Naive B cell (primary cell): Measurements from ENCODE around the gene CFD. TPM values are rescaled to one million over a fixed set of nuclear protein-coding genes. Genes with fewer than 3 reads are reported as not detected.
"Not testable (repeated sequence)": the region's sequence is repeated elsewhere in the genome, so short reads cannot be mapped to it uniquely, and the experiment has no call there.

Experiments
- ATAC-seq, 2 donors: fragments of 150-1000 bp; cut with Tn5 transposase; 2 replicates each; pipeline ENCODE4 v1.10.0; 2021; ENCODE audit warnings: low read depth in 2 of 2, mild to moderate bottlenecking in 2 of 2, moderate library complexity in 2 of 2
- DNase-seq: peaks from one replicate; pipeline ENCODE4 v3.0.0; 2022
- H3K27ac Mint-ChIP-seq, 6 donors: one replicate each; pipeline ENCODE4 v1.8.0; 2020 to 2022; ENCODE audit warnings: mild to moderate bottlenecking in 6 of 6, mixed read lengths in 6 of 6, moderate library complexity in 5 of 6, inconsistent platforms in 2 of 6
- H3K27me3 Mint-ChIP-seq, 3 donors: one replicate each; pipeline ENCODE4 v1.8.0; 2021 to 2022; ENCODE audit warnings: mixed read lengths in 3 of 3, mild to moderate bottlenecking in 1 of 3
- H3K36me3 Mint-ChIP-seq, 2 donors: one replicate each; pipeline ENCODE4 v1.8.0; 2020 to 2022; ENCODE audit warnings: mixed read lengths in 2 of 2, inconsistent platforms in 1 of 2, mild to moderate bottlenecking in 1 of 2
- H3K4me1 Mint-ChIP-seq, 3 donors: one replicate each; pipeline ENCODE4 v1.8.0; 2020 to 2022; ENCODE audit warnings: mixed read lengths in 3 of 3, inconsistent platforms in 1 of 3, mild to moderate bottlenecking in 1 of 3, moderate library complexity in 1 of 3
- H3K4me3 Mint-ChIP-seq, 8 donors: one replicate each; pipeline ENCODE4 v1.8.0; 2020 to 2022; ENCODE audit warnings: mild to moderate bottlenecking in 8 of 8, mixed read lengths in 8 of 8, moderate library complexity in 8 of 8, inconsistent platforms in 2 of 8
- H3K9me3 Mint-ChIP-seq, 7 donors: one replicate each; pipeline ENCODE4 v1.8.0; 2020 to 2022; ENCODE audit warnings: mixed read lengths in 7 of 7, mild to moderate bottlenecking in 5 of 7, inconsistent platforms in 2 of 7, moderate library complexity in 1 of 7
- polyA plus RNA-seq, 6 donors: library from polyadenylated mRNA; unstranded; fragments of 300-500 nt; fragmentation: Illumina TruSeq; gene quantifications; one replicate each; pipeline ENCODE4 v1.2.3, GENCODE V29; 2021; ENCODE audit warnings: low read depth in 6 of 6

The CFD gene
- polyA plus RNA-seq, 6 donors from 2014 or later = 1.2 to 3.2 (median 1.8) TPM; not detected in 1

DNA sequence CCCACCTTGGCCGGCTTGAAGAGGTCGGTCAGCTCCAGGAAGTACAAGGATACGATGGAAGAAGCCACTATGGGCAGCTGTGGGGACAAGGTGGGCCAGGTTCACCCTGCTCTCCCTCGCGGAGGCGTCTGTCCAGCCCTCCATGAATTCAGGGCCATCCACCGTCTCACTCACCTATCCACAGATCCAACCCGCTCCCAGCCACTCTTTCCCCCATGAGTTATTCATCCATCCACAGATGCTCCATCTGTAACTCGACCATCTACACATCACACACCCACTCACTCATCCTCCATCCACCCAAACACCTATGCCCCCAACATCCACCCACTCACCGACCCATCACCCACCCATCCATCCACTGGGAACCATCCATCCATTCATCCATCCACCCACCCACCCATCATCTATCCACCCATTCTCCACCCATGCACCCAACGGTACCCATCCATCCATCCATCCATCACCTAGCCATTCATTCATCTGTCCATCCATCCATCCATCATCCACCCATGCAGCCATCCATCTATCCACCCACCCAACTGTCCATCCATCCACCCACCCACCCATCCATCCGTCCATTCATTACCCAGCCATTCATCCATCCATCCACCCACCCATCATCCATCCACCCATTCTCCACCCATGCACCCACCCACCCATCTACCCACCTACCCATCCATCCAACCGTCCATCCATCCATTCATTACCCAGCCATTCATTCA is 43.5 kb upstream of the CFD start:
- Mint-ChIP-seq H3K9me3 (peaks cover 0 to 13% (median 0%) of the 10 kb centered on the region in 7 donors), H3K27ac (peak overlapping the region in 2 of 6 donors; percentile 10 to 69), H3K36me3 (peaks cover 0 to 18% of the 10 kb centered on the region in 2 donors), H3K4me1 (peaks cover 8 to 17% (median 13%) of the 10 kb centered on the region in 3 donors), H3K4me3 (peak overlapping the region in 1 of 8 donors; percentile 53), H3K27me3 (no peaks in the 10 kb centered on the region)
- ATAC-seq (no peak), DNase-seq (no peak)

- peaks cover 0 to 13% (median 0%) of the 10 kb centered on the region in 7 donors for H3K9me3 Mint-ChIP-seq
- peak overlapping the region in 2 of 6 donors; percentile 10 to 65 for H3K27ac Mint-ChIP-seq
- no peak for ATAC-seq
- H3K4me1 Mint-ChIP-seq = peaks cover 8 to 20% (median 13%) of the 10 kb centered on the region in 3 donors
- DNase-seq = no peak
- H3K4me3 Mint-ChIP-seq = peak overlapping the region in 2 of 8 donors; percentile 16 to 53
- no peaks in the 10 kb centered on the region for H3K27me3 Mint-ChIP-seq
- H3K36me3 Mint-ChIP-seq = peaks cover 0 to 18% of the 10 kb centered on the region in 2 donors
Measured at GRCh38 chr19:816500-816857, 43.0 kb upstream of the CFD start.

DNA sequence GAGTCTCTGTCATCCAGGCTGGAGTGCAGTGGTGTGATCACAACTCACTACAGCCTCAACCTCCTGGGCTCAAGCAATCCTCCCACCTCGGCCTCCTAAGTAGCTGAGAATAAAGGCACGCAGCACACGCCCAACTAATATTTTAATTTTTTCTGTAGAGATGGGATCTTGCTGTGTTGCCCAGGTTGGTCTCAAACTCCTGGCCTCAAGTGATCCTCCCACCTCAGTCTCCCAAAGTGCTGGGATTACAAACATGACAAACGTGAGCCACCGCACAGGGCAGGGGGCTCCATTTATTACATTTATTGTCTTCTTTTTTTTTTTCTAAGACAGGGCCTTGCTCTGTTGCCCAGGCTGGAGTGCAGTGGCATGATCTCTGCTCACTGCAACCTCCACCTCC is 39.3 kb upstream of the CFD start:
- Mint-ChIP-seq H3K36me3 (peaks cover 0 to 18% of the 10 kb centered on the region in 2 donors), H3K27me3 (peaks cover 0 to 24% (median 16%) of the 10 kb centered on the region in 3 donors)

GRCh38 chr19:821231-821824 is 38.1 kb upstream of the CFD start:
- Mint-ChIP-seq H3K27me3 (peaks cover 0 to 34% (median 17%) of the 10 kb centered on the region in 3 donors), H3K27ac (no peak overlapping the region), H3K4me1 (peaks cover 8 to 10% (median 8%) of the 10 kb centered on the region in 3 donors), H3K36me3 (peaks cover 0 to 9% of the 10 kb centered on the region in 2 donors), H3K4me3 (peak overlapping the region in 2 of 8 donors; percentile 52 to 54), H3K9me3 (peaks cover 0 to 6% (median 0%) of the 10 kb centered on the region in 7 donors)
- ATAC-seq (no peak), DNase-seq (no peak)

More for the DNA sequence above, 39.3 kb upstream of the CFD start:
- DNase-seq, ATAC-seq, H3K4me3 Mint-ChIP-seq: not testable (repeated sequence)
- H3K27ac Mint-ChIP-seq = peak overlapping the region in 1 of 6 donors; percentile 73
- H3K4me1 Mint-ChIP-seq = peaks cover 9 to 18% (median 11%) of the 10 kb centered on the region in 3 donors
- H3K9me3 Mint-ChIP-seq = peaks cover 0 to 13% (median 0%) of the 10 kb centered on the region in 7 donors

DNA sequence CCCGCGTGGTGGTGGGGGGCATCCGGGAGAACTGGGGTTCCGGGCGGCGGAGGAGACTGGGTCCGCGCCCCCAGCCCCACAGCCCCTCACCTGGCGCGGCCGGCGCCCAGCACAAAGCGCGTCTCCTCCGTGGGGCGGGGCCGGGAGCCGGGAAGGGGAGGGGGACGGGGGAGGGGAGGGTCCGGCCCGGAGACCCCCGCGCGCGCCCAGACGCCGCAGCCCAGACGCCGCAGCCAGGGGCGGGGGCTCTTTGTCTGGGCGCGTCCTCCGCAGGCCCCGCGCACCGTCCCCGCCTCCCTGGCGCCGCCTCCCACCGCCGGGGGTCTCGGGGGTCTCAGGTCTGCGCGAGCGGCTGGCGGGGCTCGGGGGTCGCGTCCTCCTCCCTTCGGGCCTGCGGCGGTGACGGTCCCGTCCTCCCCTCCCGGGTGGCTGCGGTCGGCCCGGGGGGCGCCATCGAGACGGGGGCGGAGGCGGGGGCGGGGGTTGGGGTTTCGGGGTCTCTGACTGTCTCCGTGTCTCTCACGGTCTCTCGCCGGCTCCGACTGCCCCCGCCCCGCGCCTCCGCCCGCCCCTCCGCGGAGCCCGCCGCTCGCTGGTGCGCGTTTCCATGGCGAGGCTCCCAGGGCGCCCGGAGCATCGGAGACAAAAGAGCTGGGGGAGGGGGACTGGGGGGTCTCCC is 37.5 kb upstream of the CFD start, which contains the start of gene PLPPR3:
PLPPR3 (minus strand) TSS at position 131 of the 679 bp plus-strand sequence. CDS start 396 bp downstream, outside the sequence.
- peak within 1 kb of the TSS in 4 of 8 donors; percentile 3 to 54 (median 32) for H3K4me3 Mint-ChIP-seq
- DNase-seq = no peak

DNA sequence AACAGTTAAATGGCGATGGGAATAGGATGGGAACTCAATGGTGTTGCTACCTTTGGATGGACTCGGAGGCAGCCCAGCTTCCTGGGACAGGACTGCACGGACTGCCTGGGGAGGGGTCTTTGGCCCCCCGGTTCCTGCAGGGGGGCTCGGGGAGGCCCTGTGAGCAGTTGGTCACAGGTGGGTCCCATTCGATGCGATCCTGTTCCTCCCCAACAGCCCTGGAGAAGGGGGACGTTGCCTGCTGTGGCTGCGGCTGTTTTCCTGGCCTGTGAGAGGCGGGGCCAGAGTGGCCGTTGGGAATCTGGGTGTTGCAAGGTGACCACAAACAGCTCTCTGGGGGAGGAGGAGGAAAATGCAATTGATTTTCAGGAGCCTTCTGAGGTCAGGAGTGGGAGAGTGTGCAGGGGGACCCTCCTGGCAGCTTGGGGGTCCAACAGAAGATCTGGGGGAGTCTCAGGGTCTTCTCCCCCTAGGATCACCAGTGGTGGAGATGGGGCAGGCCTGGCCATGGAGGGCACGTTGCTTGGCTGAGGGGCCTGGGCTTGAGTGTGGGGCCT is 35.8 kb upstream of the CFD start:
- H3K9me3 Mint-ChIP-seq = no peaks in the 10 kb centered on the region
- no peak for DNase-seq
- H3K27me3 Mint-ChIP-seq = peaks cover 0 to 39% (median 17%) of the 10 kb centered on the region in 3 donors
- peak overlapping the region in 2 of 8 donors; percentile 39 to 41 for H3K4me3 Mint-ChIP-seq
- peaks cover 0 to 4% (median 4%) of the 10 kb centered on the region in 3 donors for H3K4me1 Mint-ChIP-seq
- no peak for ATAC-seq
- no peaks in the 10 kb centered on the region for H3K36me3 Mint-ChIP-seq
- no peak overlapping the region for H3K27ac Mint-ChIP-seq

More for the DNA sequence above, 37.5 kb upstream of the CFD start, which contains the start of gene PLPPR3:
- no peak for ATAC-seq
- peaks cover 2 to 4% (median 4%) of the 10 kb centered on the region in 3 donors for H3K4me1 Mint-ChIP-seq
- peaks cover 0 to 3% of the 10 kb centered on the region in 2 donors for H3K36me3 Mint-ChIP-seq
- H3K27ac Mint-ChIP-seq = peak within 1 kb of the TSS in 1 of 6 donors; percentile 85
- peaks cover 0 to 34% (median 17%) of the 10 kb centered on the region in 3 donors for H3K27me3 Mint-ChIP-seq
- H3K9me3 Mint-ChIP-seq = peaks cover 0 to 1% (median 0%) of the 10 kb centered on the region in 7 donors

GRCh38 chr19:824885-825284 is 34.6 kb upstream of the CFD start:
- ATAC-seq (no peak), DNase-seq (no peak)
- Mint-ChIP-seq H3K27ac (no peak overlapping the region), H3K9me3 (no peaks in the 10 kb centered on the region), H3K27me3 (peaks cover 0 to 48% (median 17%) of the 10 kb centered on the region in 3 donors), H3K4me1 (peaks cover 0 to 7% (median 4%) of the 10 kb centered on the region in 3 donors), H3K36me3 (no peaks in the 10 kb centered on the region), H3K4me3 (peak overlapping the region in 1 of 8 donors; percentile 47)

DNA sequence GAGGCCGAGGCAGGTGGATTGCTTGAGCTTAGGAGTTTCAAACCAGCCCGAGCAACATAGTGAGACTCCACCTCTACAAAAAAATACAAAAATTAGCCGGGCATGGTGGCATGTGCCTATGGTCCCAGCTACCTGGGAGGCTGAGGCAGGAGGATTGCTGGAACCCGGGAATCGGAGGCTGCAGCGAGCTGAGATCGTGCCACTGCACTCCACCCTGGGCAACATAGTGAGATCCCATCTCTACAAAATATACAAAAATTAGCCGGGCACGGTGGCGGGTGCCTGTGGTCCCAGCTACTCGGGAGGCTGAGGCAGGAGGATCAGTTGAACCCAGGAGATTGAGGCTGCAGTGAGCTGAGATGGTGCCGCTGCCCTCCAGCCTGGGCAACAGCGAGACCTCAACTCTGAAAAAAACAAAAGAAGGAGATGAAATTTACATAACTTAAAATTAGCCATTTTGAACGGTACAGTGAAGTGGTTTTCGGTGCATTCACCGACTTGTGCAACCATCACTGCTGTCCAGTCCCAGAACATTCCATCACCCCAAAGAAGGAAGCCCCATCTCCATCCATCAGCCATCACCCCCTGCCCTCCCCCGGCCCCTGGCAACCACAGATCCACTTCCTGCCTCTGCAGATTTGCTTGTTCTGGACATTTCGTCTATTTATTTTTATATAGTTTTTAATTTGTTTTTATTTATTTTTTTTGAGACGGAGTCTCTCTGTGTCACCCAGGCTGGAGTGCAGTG is 33.4 kb upstream of the CFD start:
- Mint-ChIP-seq H3K27ac (no peak overlapping the region), H3K9me3 (no peaks in the 10 kb centered on the region), H3K4me1 (peaks cover 0 to 7% (median 4%) of the 10 kb centered on the region in 3 donors), H3K36me3 (no peaks in the 10 kb centered on the region), H3K4me3 (no peak overlapping the region), H3K27me3 (peaks cover 0 to 55% (median 17%) of the 10 kb centered on the region in 3 donors)
- DNase-seq (no peak), ATAC-seq (no peak)

GRCh38 chr19:827314-827709 is 32.2 kb upstream of the CFD start:
- Mint-ChIP-seq H3K27ac (no peak overlapping the region), H3K9me3 (no peaks in the 10 kb centered on the region), H3K4me3 (no peak overlapping the region), H3K27me3 (peaks cover 0 to 58% (median 17%) of the 10 kb centered on the region in 3 donors), H3K4me1 (peaks cover 0 to 7% (median 0%) of the 10 kb centered on the region in 3 donors), H3K36me3 (no peaks in the 10 kb centered on the region)
- ATAC-seq (no peak), DNase-seq (no peak)

DNA sequence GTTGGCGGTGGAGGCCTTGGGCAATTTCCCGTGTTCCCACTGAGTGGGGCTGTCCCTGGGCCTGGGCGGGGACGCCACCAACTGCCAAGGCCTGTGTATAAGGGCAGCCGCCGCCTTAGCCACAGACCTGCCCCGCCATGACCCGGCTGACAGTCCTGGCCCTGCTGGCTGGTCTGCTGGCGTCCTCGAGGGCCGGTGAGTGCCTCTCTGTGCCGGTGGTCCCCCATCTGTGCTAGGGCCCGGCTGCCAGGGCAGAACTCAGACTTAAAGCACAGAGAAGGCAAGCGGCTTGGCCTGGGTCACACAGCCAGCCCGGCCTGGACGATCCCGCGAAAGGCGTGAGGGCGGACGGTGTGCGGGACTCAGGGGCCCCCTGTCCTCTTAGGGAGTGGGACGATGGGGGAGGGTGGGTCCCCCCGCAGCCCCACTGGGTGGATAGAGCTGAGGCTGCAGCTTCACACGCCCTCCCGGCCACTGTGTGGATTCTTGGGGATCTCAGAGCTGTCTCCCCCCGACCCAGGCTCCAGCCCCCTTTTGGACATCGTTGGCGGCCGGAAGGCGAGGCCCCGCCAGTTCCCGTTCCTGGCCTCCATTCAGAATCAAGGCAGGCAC is 31.6 kb upstream of the CFD start, which contains the start of gene AZU1:
AZU1 (plus strand) TSS at position 128 of the 612 bp plus-strand sequence; CDS start at position 138, 10 bp downstream.
- H3K27me3 Mint-ChIP-seq = peaks cover 0 to 56% (median 17%) of the 10 kb centered on the region in 3 donors
- ATAC-seq (no peak), DNase-seq (no peak)
- H3K4me3 Mint-ChIP-seq = no peak within 1 kb of the TSS
- H3K27ac Mint-ChIP-seq = no peak within 1 kb of the TSS
- H3K9me3 Mint-ChIP-seq = no peaks in the 10 kb centered on the region
- H3K36me3 Mint-ChIP-seq = no peaks in the 10 kb centered on the region
- H3K4me1 Mint-ChIP-seq = peaks cover 0 to 4% (median 0%) of the 10 kb centered on the region in 3 donors

GRCh38 chr19:829129-829758 is 30.2 kb upstream of the CFD start:
- Mint-ChIP-seq H3K27ac (peak overlapping the region in 1 of 6 donors; percentile 57), H3K4me1 (peaks cover 0 to 3% (median 0%) of the 10 kb centered on the region in 3 donors), H3K4me3 (no peak overlapping the region), H3K27me3 (peaks cover 0 to 43% (median 8%) of the 10 kb centered on the region in 3 donors), H3K36me3 (no peaks in the 10 kb centered on the region), H3K9me3 (no peaks in the 10 kb centered on the region)
- ATAC-seq (no peak), DNase-seq (no peak)
